Measurements from ENCODE around the gene CHPT1.

GRCh38 chr12:101769865-101770264, 72.4 kb downstream of the CHPT1 start:
- TF ChIP-seq CTCF (IDR thresholded peaks at IDR 0.05) (no peak), POLR2A (IDR thresholded peaks at IDR 0.05) (no peak)
